Body of pancreas (tissue), 4 donors: ENCODE data around the gene POU3F1.

Source experiments
- CTCF ChIP-seq, 7 experiments: fragments of 450-650 bp in 4 of 7; fragments of 200-600 bp in 3 of 7; sonication (generic) in 3 of 7; IDR thresholded peaks; one replicate each; pipeline ENCODE4 v1.5.1; 2016 to 2019; ENCODE audit warnings: antibody characterized with exemption in 7 of 7
- POLR2A ChIP-seq, 3 donors: fragments of 450-650 bp; IDR thresholded peaks; one replicate each; pipeline ENCODE4 v1.6.1; 2016; ENCODE audit warnings: antibody characterized with exemption in 3 of 3, mild to moderate bottlenecking in 2 of 3

GRCh38 chr1:38031513-38031866, 15.1 kb downstream of the POU3F1 start:
- TF ChIP-seq CTCF (IDR thresholded peaks at IDR 0.05) (no peak), POLR2A (IDR thresholded peaks at IDR 0.05) (no peak)
